HUES48 (cell line): ENCODE results near the gene RACGAP1.
A peak's percentile ranks its signal among the peaks of the same experiment; 100 is the strongest.

Experiments used
- H3K27ac ChIP-seq: one replicate; pipeline ENCODE4 v1.7.0; 2013; ENCODE audit warnings: low read depth, low read length, inconsistent platforms
- H3K27me3 ChIP-seq: 2 replicates; pipeline ENCODE4 v1.6.1; 2013; ENCODE audit warnings: mild to moderate bottlenecking, low read length; ENCODE audit not compliant: control insufficient read depth, insufficient read depth
- H3K36me3 ChIP-seq: 2 replicates; pipeline ENCODE4 v1.6.1; 2013; ENCODE audit warnings: low read length; ENCODE audit not compliant: control insufficient read depth, insufficient read depth
- H3K4me1 ChIP-seq: 2 replicates; pipeline ENCODE4 v1.6.1; 2013; ENCODE audit warnings: mild to moderate bottlenecking, low read length; ENCODE audit not compliant: control insufficient read depth, insufficient read depth
- H3K4me3 ChIP-seq: 2 replicates; pipeline ENCODE4 v1.5.1; 2013; ENCODE audit warnings: mild to moderate bottlenecking, low read depth, low read length
- H3K9ac ChIP-seq: 2 replicates; pipeline ENCODE4 v1.6.1; 2013; ENCODE audit warnings: mild to moderate bottlenecking, low read depth, low read length, moderate library complexity
- H3K9me3 ChIP-seq: 2 replicates; pipeline ENCODE4 v1.6.1; 2013; ENCODE audit warnings: low read length; ENCODE audit not compliant: control insufficient read depth, insufficient read depth

Gene RACGAP1

DNA sequence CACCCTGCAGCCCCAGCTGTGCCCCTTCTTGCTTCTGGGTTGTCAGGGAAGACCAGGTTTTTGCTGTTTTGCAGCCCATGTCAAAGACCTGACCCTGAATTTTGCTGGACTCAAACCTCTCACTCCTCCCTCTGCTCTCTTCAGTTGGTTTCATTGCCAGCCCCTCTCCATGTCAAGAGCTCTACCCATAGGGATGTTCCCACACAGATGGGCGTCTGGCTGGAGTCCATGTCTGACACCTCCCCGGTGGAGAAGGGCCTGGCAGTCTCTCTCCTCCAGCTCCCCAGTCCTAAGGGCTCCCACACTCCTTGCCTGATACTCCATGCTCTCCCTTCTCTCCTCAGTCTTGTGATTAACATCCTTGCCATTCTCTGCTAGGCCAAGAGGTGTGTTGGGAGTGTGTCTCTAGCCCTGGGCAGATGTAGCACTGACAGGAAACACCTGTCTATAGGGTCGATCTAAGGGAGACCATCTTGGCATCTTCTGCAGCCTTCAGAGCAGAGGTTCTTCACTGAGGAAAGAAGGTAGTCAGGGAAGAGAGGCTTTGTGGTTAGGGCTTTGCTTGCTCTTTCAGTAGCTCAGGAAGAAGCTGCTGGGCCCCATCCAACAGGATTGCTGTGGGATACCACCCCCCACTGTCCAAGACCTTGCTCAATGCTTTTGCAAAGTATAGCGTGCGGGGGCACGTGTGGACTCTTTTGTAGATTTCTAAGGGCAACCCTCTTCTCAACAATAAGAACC is 36.8 kb upstream of the RACGAP1 start:
- Histone ChIP-seq H3K36me3 (no peaks in the 10 kb centered on the region), H3K4me3 (no peak overlapping the region), H3K9me3 (no peaks in the 10 kb centered on the region), H3K4me1 (peaks cover 11% of the 10 kb centered on the region; the same call in 1 of the 2 replicates), H3K9ac (no peak overlapping the region), H3K27ac (no peak overlapping the region), H3K27me3 (peaks cover 52% of the 10 kb centered on the region)

DNA sequence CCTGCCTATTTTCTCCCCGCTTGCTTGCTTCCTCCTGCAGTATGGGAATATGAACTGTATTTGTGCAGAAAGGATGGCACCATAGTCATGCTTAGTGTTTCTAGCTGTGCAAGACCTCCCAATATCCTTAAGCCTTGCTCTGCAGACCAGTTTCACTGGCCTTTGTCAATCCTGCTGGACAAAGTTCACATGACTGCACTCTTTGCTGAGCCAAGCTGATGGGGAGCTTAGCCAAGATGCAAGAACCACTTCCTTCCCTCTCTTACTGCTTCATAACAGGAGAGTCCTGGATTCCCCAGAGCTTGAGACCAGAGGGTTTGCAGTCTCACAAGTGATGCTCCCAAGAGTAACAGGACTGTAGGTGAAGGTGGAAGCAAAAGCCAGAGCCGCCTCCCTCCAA is 35.9 kb upstream of the RACGAP1 start:
- no peak overlapping the region for H3K9ac ChIP-seq
- H3K27ac ChIP-seq = no peak overlapping the region
- no peak overlapping the region for H3K4me3 ChIP-seq
- peaks cover 12% of the 10 kb centered on the region; the same call in 1 of the 2 replicates for H3K4me1 ChIP-seq
- H3K36me3 ChIP-seq = no peaks in the 10 kb centered on the region
- no peaks in the 10 kb centered on the region for H3K9me3 ChIP-seq
- peaks cover 61% of the 10 kb centered on the region for H3K27me3 ChIP-seq

DNA sequence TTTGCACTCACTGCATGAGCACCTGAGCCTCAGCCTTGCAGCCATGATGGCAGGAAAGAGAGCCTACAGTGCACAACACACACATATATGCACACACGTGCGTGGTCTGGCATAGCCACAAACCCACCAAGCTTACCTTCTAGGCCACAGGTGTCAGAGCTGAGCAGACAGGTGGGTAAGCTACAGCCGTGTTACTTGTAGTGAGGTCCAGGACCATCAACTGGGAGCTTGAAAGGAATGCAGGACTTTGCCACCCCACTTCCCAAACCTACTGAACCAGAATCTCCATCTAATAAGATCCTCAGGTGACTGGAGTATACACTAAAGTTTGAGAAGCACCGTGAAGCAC is 34.8 kb upstream of the RACGAP1 start:
- peaks cover 10% of the 10 kb centered on the region; the same call in 1 of the 2 replicates for H3K4me1 ChIP-seq
- peaks cover 72% of the 10 kb centered on the region for H3K27me3 ChIP-seq
- H3K4me3 ChIP-seq = no peak overlapping the region
- H3K9me3 ChIP-seq = no peaks in the 10 kb centered on the region
- H3K9ac ChIP-seq = no peak overlapping the region
- no peak overlapping the region for H3K27ac ChIP-seq
- H3K36me3 ChIP-seq = no peaks in the 10 kb centered on the region

DNA sequence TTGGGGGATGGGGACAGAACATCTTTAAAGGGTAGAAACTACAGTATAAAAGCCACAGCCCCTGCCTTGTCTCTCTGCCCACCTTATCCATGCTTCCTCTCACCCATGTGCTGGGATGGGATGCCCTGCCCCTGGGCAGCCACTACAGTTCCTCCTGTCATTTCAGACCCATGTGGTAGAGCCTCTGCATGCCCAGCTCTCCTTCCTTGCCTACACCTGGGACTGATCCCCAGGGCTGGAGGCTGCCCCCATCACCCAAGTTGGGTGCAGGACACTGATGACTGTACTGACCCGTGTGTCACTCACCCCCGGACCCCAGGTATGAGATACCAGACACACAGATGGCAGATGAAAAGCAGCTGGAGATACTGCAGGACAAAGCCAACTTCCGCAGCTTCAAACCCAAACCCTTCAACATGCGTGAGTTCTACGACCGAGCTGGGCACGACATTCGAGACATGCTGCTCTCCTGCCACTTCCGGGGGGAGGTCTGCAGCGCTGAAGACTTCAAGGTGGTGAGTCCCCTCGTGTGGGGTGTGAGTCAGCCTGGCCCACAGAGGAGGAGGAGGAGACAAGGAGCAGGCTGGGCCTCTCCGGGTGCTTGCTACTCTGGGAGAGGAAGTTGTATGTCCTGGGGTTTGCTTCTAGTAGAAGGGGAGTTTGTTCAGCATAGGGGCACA is 34.3 kb upstream of the RACGAP1 start:
- H3K4me1 ChIP-seq = peaks cover 10% of the 10 kb centered on the region; the same call in 1 of the 2 replicates
- no peak overlapping the region for H3K27ac ChIP-seq
- H3K4me3 ChIP-seq = no peak overlapping the region
- no peaks in the 10 kb centered on the region for H3K36me3 ChIP-seq
- no peak overlapping the region for H3K9ac ChIP-seq
- H3K27me3 ChIP-seq = peaks cover 77% of the 10 kb centered on the region
- no peaks in the 10 kb centered on the region for H3K9me3 ChIP-seq

DNA sequence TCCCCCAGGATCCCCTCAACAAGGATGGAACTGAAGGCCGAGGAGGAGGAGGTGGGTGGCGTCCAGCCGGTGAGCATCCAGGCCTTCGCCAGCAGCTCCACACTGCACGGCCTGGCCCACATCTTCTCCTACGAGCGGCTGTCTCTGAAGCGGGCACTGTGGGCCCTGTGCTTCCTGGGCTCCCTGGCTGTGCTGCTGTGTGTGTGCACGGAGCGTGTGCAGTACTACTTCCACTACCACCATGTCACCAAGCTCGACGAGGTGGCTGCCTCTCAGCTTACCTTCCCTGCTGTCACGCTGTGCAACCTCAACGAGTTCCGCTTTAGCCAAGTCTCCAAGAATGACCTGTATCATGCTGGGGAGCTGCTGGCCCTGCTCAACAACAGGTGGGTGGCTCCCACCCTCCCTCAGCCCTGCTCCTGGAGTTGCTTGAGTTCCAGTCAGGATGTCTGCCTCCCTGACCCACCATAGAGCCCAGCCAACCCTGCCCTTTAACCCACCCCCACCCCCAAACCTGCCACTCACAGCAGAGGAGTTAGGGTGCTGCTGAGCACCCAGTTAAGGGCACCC is 33.5 kb upstream of the RACGAP1 start:
- Histone ChIP-seq H3K27me3 (peaks cover 83% of the 10 kb centered on the region), H3K4me3 (no peak overlapping the region), H3K4me1 (peaks cover 10% of the 10 kb centered on the region; the same call in 1 of the 2 replicates)

DNA sequence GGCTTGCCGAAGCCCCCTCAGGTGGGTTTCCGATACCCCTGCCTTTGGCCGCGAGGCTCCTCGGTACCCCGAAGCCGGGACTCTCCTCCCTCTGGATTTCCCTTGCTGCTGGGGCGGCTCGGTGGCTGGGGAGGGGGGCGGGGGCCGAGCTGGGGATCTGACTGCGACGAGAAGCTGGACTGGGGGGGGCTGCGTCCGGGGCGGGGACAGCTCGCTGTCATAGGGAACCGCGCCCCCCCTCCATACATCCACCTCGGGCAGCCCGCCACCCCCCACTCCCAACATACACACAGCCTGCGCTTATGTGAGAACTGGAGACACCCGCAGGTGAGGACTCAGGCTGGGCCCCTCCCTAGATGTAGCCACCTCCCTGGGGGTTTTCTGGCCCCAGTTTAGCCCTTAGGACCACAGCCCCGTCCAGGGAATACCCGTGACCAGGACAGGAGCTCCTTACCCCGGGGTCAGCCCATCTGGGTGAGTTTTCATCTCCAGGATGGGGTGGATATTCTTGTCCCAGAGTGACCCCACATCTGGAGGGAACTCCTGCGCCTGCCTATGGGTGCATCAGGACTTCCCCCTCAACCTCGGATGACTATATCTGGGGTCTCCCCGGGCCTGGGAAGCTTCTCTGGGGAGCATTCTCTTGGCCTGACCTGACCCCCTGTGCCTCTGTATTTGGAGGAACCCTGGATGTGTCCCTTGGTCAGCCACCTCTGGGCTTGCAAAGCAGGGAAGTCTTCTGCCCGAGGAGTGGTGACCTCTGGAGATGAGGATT is 32.8 kb upstream of the RACGAP1 start:
- Histone ChIP-seq H3K9ac (no peak overlapping the region), H3K27ac (no peak overlapping the region), H3K4me1 (peaks cover 10% of the 10 kb centered on the region; the same call in 1 of the 2 replicates), H3K27me3 (peaks cover 91% of the 10 kb centered on the region), H3K36me3 (no peaks in the 10 kb centered on the region), H3K9me3 (no peaks in the 10 kb centered on the region), H3K4me3 (peak overlapping the region; percentile 79; the same call in 1 of the 2 replicates)

More for the DNA sequence above, 33.5 kb upstream of the RACGAP1 start:
- Histone ChIP-seq H3K36me3 (no peaks in the 10 kb centered on the region), H3K9me3 (no peaks in the 10 kb centered on the region), H3K27ac (no peak overlapping the region), H3K9ac (no peak overlapping the region)

DNA sequence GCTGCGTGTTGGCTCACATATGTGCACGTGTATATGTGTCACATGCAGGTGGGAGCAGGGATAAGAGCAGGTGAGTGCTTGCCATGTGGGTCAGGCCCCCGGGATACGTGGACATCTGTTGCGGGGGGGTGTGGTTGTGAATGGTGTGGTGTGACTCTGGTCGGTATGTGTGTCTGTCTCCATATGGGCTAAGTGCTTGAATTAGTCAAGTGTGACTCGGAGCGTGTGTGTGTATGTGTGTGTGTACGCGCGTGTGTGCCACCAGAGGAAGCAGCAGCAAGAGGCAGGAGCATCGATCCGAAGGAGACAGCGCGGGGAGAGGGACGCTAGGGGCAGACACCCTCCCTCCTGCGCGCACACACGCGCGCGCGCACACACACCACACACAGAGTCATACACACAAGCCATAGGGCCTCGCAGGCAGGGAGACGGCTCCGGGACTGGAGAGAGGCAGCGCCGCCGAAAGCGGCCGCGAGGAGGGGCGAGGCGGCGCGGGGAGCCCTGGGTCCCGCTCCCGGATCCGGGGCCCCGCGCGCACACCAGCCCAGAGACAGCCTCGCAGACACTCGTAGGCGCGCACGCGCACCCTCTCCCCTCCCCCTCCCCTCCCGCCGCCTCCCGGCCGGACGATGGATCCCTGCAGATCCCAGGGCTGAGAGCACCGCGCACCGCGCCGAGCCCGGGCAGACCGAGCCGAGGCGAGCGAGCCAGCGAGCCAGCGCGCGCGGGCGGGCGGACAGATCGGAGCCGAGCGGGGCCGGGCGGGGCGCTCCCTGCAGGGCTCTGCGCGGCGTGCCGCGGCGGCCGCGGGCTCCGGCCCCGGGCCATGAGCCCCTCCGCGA is 31.9 kb upstream of the RACGAP1 start, which contains the start of gene ASIC1:
Gene ASIC1, plus strand, starts transcription at position 597 of the 842 bp plus-strand sequence. CDS start 1,171 bp downstream, outside the sequence.
- peak within 1 kb of the TSS; percentile 79 for H3K4me3 ChIP-seq
- no peak within 1 kb of the TSS for H3K27ac ChIP-seq
- no peaks in the 10 kb centered on the region for H3K9me3 ChIP-seq
- H3K27me3 ChIP-seq = peaks cover 97% of the 10 kb centered on the region
- no peaks in the 10 kb centered on the region for H3K36me3 ChIP-seq
- no peak within 1 kb of the TSS for H3K9ac ChIP-seq
- peaks cover 10% of the 10 kb centered on the region; the same call in 1 of the 2 replicates for H3K4me1 ChIP-seq

DNA sequence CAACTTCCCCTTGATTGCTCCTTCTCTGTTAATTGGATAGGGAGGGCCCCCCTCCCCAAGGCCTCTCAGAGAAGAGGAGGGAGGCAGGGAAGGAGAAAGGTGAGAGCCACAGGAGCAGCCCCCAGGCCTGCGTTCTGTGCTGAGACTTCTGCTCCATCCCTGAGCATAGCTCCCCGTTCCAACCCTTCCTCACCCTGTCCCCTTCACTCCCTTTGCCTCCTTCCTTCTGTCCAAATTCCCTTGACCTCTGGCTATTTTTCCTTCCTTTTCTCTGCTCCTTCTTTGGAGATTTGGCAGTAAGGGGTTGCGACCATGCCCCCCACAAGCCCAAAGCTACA is 31.3 kb upstream of the RACGAP1 start:
- Histone ChIP-seq H3K27ac (no peak overlapping the region), H3K9me3 (no peaks in the 10 kb centered on the region), H3K9ac (no peak overlapping the region), H3K4me3 (peak overlapping the region; percentile 79), H3K4me1 (peaks cover 11% of the 10 kb centered on the region; the same call in 1 of the 2 replicates), H3K27me3 (peaks cover 98% of the 10 kb centered on the region), H3K36me3 (no peaks in the 10 kb centered on the region)

DNA sequence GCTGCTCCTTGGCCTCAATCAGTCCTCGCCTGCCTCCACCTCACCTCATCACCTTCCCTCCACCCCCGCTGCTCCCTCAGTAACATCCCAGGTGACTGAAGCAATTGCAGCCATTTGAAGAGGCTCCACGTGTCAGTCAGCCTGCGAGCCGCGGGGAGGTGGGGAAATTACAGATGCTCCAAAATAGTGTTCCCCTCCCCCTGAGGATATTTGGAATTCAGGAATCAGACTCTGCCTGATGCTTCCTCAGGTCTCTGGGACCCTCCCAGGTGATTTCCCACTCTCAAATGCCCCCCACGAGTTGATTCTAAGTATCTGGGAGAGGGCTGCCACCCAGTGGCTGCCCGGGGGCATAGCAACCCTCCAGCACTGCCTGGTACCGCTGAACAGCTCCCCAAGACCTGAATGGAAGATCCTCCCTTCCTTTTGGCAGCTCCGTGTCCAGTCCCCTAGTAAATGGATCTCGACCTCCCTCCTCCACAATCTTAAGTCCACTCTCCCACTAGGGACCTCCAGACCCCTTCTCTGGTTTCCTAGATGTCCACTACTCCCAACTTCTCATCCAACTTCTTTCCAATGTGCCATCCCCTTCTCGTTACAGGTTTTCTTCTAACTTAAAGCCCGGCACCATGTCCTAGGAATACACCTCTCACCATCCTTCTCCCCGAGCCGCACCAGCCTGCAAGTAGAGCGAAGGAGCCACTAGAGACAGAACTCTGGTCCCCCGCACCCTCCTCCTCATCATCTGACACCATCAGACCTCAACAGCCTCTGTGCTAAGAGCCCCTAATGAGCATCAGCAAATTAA is 30.7 kb upstream of the RACGAP1 start:
- H3K4me1 ChIP-seq = peaks cover 15% of the 10 kb centered on the region; the same call in 1 of the 2 replicates
- peak overlapping the region; percentile 79 for H3K4me3 ChIP-seq
- no peak overlapping the region for H3K9ac ChIP-seq
- no peaks in the 10 kb centered on the region for H3K9me3 ChIP-seq
- no peak overlapping the region for H3K27ac ChIP-seq
- H3K27me3 ChIP-seq = peaks cover 98% of the 10 kb centered on the region
- no peaks in the 10 kb centered on the region for H3K36me3 ChIP-seq
